Measurements from ENCODE around the gene LRRC38.

- no peak for TF ChIP-seq CTCF (IDR thresholded peaks at IDR 0.05)
- no peak for TF ChIP-seq POLR2A (IDR thresholded peaks at IDR 0.05)
Measured at GRCh38 chr1:13517193-13517812, 3.5 kb upstream of the LRRC38 start.

Measured in uterus (tissue), 2 donors.